Measurements from ENCODE around the gene UBAP2L.
"Not testable (repeated sequence)": the region's sequence is repeated elsewhere in the genome, so short reads cannot be mapped to it uniquely, and the experiment has no call there.

UBAP2L gene

DNA sequence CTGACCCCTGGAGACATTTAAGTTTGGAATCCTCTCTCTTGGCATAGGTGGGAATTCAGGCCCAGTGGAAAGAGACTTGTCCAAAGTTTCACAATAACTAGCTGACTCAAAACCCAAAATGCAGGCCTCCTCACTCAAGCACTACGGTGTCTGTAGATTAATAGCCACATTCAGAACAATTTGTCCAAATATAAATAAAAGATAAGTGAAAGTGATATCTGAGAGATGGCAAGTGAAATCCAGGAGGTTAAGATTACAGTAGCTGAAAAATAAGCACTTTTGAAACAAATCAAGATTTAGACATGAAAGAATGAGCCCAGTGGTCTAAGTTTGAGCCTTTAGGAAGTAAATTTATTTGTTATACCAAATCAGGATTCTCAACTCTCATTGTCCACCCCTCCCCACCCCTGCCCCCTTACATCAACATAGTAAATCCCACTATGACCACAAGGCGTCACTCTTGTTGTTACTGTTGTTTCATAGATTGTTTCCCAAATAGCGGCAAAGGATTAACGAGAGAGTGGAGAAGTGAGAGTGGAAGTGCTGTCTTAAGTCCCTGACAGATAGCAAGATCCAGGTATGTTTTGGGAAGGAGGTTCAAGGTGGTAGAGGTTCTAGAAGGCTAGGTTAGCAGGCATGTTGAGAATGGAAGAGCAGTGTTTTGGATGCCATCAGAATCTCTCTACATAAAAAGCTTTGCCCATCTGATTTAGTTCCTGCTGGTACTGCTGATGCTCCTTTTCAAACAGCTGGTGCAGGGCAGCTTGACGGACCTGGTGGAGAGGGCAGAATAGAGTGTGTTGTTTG, 21.8 kb upstream of the UBAP2L start:
- peak; percentile 66 for DNase-seq

DNA sequence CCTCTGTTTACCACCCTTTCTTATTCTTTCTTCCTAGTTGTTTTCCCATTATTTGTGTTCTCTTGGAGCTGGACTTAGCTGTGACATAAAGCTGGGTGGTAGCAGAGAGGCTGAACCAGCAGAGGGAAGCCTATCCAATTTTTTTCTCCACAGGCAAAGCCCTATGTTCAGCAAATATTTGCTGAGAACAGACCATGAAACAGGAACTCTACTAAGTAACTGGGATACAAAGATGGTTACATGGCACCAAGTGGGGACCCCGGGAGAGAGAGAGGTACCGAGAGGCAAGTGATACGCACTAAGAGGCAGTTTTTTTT, 21.2 kb upstream of the UBAP2L start:
- DNase-seq, result no peak

DNA sequence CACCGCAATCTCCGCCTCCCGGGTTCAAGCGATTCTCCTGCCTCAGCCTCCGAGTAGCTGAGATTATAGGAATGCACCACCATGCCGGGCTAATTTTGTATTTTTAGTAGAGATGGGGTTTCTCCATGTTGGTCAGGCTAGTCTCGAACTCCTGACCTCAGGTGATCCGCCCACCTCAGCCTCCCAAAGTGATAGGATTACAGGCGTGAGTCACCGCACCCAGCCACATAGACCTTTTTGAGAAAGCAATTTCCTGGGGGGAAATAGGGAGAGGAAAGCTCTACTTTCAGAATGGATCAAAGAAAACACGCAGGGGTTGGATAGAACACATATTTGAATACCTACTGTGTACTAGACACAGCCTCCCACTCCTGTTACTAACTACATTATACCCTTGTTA, 15.0 kb upstream of the UBAP2L start:
- not testable (repeated sequence) for DNase-seq

DNA sequence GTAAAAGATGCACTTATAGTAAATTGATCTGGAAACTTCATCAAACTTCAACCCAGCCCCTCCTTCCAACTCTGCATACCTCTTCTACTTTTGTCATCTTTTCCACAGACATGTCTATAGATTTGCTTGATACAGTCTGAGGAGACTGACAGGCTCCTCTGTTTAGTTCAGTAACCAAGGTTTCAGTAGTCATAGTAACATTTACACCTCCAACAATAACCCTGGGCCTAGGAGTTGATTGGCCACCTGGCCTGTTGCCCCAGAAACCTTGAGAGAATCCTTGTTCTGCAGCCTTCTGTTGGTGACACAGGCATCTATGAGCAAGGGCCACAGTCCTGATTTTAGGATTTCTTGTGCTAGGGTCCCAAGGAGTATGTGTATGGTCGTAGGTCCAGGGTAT, 14.6 kb upstream of the UBAP2L start, which contains the start of gene CFAP141:
Gene CFAP141, minus strand, starts transcription at position 138 of the 400 bp plus-strand sequence. Its CDS starts 26 bp downstream, at position 112.
- no peak for DNase-seq

DNA sequence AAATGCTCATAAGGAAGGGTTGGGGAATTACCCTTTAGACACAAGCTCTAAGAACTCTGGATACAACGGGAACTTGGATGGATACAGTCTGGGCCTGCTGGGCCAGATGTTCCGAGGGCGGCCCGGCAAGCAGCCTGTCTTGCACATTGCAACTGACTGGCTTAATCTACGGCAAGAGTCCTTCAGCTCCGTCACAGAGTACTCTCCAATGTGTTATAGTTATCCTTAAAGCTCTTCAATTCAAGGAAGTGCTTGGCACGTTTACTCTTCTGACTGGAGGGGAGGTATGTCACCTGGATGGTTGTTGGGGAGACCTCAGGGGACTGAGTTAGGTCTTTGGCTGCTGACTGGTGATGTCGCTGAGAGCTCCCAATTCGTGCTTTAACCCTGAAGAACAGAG, 13.5 kb upstream of the UBAP2L start:
- no peak for DNase-seq

DNA sequence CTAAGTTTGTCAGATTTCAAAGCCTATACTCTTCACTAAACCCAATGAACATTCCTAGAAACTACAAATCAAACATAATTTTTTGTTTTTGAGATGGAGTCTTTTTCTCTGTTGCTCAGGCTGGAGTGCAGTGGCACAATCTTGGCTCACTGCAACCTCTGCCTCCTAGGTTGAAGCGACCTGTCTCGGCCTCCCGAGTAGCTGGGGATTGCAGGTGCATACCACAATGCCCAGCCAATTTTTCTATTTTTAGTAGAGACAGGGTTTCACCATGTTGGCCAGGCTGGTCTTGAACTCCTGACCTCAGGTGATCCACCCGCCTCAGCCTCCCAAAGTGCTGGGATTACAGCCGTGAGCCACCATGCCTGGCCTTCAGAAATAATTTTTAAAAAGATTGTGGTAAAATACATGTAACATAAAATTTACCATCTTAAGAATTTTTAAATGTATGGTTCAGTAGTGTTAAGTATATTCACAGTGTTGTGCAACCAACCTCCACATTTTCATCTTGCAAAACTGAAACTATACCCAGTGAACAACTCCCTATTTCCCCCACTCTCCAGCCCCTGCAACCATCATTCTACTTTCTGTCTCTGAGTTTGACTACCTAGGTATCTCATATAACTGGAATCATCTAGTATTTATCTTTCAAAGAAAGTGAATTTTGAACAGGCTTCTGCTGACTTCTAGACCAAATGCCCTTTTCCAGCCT, 11.9 kb upstream of the UBAP2L start:
- no peak for DNase-seq

DNA sequence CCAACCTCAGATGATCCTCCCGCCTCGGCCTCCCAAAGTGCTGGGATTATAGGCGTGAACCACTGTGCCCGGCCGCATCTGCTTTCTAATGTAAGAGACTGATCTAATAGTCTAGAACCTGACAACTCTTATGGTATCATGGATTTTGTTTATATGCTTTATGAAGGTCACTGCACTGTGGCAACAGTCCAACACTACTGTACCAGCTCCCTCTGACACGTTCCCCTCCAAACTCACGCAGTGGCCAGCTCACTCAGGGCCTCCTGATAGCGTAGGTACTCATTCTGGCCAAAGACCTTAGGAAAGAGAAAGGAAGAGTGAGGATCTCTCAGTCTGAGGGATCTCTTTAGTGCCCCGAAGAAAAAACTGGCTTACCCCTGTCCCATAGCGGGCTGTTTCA, 8.7 kb upstream of the UBAP2L start:
- DNase-seq, result no peak

DNA sequence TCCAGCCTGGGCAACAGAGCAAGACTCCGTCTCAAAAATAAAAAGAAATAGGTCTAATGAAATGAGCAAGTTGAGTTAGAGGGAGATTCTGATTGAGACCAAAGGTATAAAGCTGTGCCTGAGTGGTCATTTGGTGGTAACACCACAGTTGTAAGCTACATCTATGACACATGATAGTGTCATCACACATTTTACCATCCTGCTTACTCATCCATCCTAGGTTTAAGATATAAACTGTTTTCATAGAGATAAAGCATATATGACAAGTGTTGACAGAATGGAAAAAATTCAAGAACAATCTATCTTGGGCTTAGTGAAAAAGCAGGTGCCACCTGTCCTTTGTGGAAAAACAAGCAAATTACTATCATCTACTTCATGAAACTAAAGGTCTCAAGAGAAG, 7.5 kb upstream of the UBAP2L start:
- DNase-seq, result no peak

DNA sequence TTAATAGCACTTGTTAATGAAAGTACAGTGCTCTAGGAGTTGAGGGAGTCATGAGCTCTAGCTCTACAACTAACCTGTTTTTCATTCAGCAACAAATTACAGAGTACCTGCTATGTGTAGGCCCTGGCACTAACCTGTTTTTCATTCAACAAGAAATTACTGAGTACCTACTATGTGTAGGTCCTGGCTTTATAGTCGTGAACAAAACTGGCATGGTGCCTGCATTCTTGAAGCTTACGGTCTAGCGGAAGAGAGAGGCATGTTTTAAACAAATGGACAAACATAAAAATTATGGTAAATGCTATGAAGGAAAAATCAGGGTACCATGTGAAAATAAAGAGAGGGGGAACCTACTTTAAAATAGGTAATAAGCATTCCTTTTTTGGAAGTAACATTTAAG, 2.2 kb upstream of the UBAP2L start:
- no peak for DNase-seq

DNA sequence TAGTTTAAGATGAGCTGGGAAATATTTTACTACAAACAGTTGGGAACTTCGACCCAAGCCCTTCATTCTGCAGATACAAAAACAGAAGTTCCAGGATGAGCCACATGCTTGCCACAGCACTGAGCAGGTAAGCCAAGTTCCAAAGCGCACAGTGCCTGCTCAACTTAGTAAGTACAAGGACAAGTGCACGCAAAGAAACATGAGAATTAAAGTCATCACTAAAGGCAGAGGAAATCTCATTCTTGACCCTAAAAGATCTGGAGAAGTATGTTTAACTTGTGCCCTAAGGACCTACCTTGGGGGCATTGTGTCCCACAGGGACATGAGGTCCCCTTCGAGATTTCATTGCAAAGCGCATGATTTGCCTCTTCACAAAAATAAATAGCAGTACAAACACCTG, 1.2 kb upstream of the UBAP2L start:
- DNase-seq, result no peak

DNA sequence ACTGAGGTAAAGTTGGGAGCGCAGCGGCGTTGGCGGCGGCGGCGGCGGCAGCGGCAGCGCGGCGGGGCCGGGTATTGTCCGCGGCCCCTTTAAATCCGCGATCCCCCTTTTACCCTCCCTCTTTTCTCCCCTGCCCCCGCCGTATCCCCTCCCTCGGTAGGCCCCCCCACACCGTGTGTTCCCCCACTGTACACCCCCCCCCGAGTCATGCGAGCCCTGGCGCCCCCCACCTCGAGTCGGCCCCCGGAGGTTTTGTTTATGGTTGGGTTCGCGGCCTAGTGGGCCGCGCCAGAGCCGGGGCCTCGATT, 169 bp downstream of the UBAP2L start:
- no peak for DNase-seq

DNA sequence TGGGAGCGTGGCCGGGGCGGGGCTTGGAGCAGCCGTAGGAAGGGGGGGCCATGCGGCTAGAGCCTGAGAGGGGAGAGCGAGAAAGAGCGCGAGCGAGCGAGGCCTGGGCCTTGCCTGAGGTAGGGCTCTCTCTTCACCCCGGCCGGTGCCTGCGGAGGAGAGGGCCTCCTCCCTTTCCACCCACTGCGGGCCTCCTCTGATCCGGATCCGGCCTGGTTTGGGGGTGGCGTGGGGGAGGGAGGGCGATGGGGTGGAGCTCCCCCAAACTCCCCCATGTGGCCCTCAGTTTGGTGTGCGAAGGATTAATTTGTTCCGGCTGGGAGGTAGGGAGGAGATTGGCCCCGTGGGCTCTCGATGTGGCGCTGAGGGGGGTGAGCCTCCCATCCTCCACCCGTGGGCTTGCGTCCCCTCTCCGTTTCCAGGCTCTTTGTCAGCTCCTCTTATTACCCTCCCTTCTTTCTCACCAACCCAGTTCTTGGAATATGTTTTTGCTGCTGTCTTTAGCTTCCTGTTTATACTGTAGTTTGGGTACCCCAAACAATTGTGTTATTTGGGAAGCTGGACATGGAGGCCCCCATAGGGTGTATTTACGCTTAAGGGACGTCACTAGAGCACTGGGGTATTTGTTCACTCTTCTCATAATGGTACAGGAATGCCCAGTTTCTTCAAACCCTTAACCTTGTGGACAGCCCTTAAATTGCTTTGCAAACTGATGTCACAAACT, 685 bp downstream of the UBAP2L start:
- no peak for DNase-seq

DNA sequence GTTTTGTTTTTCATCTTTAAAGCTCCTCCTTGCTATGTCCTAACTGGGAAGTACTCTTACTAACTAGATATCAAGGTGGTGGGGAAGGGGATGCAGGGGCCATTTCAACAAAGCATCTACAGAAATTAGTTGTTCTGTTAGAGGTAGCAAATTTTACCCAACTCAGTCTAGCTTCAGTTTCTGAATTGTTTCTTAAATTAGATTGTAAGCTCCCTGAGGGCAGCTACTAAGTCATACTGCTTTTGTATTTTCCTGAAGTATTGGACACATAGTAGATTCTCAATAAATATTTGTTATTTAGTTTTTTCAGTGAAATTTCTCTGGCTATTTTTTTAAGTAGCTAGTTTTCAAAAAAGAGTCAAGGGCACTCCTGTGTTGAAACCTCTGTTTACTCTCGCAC, 1.8 kb downstream of the UBAP2L start:
- DNase-seq, result no peak

DNA sequence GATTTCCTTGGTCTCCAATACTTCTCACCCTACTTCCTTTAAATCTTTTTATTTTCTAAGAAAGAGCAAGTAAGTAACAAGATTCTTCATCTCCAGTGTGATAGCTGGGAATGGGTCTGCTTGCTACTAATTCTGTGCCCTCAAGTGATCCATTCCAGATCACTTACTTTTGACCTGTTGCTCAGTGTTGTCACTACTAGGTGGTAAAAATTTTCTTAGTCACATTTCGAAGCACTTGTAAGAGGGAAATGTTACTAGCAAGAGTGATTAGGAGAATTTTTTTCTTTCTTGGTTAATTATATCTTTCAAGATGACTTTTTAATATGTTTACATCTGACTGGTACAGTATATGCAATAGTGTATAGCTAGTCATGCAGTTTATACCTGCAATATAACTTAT, 2.2 kb downstream of the UBAP2L start:
- DNase-seq, result no peak

DNA sequence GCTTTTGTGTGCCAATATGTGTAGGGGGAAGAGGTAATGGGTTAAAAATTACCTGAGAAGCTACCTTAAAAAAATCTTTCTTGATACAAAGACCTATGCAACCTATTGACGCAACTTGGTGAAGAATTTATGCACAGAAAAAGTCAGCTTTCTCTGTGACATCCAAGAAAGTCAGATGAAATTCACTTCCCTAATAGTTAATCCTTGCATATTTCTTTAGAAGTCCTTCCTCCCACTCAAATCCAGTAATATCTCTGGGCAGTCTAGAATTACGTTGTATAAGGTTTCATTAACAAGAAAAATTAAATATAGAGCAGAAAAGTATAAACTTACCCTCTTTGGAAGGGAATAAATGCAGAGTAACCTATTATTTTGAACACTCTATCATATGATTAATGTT, 2.9 kb downstream of the UBAP2L start:
- no peak for DNase-seq

DNA sequence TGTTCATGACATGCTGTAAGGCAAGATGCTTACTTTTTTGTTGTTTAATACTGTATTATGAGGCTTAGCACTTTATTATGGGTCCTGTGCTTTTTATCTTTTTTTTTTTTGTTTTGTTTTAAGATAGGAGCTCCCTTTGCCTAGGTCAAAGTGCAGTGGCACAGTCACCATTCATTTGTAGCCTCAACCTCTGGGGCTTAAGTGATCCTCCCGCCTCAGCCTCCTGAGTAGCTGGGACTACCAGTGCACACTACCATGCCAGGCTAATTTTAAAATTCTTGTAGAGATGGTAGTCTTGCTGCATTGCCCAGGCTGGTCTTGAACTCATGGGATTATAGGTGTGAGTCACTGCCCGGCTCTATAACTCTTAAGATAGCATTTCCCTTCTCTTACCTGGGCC, 4.6 kb downstream of the UBAP2L start:
- DNase-seq, result no peak

DNA sequence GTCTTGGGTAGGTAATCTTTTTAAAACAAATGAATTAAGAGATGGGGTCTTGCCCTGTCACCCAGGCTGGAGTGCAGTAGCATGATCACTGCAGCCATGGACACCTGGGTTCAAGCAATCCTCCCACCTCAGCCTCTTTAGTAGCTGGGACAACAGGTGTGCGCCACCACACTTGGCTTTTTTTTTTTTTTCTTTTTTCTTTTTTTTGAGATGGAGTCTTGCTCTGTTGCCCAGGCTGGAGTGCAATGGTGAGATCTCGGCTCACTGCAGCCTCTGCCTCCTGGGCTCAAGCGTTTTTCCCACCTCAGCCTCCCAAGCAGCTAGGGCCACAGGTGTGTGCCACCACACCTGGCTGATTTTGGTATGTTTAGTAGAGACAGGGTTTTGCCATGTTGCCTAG, 10.4 kb downstream of the UBAP2L start:
- DNase-seq, result not testable (repeated sequence)

DNA sequence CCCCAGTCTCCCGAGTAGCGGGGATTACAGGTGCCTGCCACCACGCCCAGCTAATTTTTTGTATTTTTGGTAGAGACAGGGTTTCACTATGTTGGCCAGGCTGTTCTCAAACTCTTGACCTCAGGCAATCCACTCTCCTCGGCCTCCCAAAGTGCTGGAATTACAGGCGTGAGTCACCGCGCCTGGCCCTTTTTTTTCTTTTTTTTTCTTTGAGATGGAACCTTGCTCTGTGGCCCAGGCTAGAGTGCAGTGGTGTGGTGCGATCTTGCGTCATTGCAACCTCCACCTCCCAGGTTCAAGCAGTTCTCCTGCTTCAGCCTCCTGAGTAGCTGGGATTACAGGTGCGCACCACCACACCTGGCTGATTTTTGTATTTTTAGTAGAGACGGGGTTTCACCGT, 12.4 kb downstream of the UBAP2L start:
- DNase-seq, result not testable (repeated sequence)

DNA sequence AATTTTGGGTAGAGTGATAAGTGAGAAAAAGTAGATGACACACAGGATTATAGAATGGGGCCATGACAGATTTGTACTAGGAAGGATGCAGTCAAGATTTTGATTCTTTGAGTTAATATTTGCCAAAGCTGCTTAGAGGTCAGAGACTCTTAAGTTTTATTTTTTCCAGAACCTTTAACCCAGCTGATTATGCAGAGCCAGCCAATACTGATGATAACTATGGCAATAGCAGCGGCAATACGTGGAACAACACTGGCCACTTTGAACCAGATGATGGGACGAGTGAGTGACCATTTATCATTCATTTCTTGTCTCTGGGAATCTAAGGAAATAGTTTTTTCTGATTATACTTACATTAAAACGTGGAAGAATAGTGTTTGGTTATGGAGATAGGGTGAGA, 16.1 kb downstream of the UBAP2L start:
- no peak for DNase-seq

DNA sequence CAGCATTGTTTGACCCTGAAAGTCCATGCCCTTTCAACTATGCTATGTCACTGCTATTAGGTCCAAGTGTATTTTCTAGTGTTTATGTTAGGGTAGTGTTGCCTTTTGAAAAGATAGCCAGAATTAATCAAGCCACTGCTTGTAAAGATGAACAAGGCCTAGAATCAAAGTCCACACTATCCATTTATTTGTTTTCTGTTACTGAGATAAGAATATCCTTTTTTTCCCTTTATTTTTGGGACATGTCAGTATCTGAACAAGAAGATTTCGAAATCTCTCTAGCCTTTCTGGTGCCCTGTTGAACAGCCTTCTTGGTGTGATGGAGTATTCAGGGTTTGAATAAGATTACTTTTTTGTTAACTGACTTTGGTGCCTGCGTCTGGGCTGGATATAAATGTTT, 16.7 kb downstream of the UBAP2L start:
- no peak for DNase-seq

DNA sequence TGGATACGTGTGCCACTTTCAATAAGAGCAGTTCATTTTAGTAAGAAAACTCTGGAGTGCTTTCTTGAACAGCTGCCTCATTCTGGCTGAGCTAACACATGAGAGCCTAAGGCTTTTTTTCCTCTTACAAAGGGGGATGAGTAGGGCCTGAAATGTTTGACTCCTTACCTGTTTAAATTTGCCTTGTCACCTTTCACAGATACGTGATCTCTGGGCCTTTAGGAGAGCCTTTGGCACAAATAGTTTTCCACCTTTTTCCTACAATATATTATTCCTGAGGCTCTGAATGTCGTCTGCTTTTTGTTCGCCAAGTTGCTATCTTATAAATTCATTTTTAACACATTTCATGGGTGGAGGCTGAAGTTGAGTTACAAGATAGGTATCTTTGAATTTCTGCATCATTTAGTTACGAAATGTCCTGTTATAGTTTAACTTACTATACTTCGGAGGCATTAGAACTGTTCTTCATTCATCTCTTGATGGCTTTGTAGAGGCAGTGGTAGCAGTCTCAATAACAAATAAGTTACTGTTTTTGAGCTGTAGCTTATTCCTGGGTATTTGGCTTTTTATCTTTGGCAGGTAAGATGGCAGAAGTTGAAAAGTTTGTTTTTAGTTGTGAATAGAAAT, 17.2 kb downstream of the UBAP2L start:
- DNase-seq, result no peak

DNA sequence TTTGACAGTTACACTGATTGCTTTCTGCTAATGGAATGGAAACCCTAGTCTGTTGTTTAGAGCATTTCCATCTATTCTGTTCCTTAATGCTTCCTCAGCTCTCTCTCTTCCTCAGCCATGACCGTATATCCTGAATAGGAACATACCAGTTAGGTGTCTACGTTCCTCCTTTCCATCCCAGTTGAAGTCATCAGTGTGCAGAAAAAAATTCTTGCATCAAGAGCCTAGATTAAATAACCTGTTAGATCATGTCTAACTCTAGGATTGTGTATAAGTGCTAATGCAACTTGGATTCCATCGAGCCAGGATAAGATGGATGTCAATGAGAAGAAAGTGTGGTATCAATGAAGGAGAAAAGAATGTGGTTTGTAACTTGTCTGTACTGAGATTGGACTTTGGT, 18.7 kb downstream of the UBAP2L start:
- DNase-seq, result no peak

DNA sequence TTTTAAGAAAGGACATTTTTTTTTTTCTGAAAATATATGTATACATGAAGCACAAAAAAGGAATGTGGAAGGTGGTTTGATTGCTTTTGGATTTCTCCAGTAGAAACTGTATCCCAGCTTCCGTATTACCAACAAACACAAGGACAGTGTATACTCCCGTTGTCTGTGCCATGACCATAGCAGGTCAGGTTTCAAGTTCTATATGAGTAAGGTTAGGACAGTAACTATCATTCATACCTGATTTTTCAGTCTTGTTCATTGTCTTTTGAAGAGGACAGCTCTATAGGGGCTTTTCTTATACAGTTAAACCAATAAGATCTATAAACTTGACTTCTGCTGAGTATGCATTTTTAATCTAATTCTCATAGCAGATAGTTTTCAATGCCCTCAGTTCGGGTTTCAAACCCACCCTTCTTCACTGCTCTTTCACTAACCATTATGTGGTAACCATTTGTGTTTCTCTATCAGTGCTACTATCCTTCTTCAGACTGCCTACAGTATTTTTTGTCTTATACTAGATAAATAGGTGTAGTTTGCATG, 19.6 kb downstream of the UBAP2L start:
- DNase-seq, result no peak
